ENCODE measurements around the gene CDC20. TPM values are rescaled to one million over a fixed set of nuclear protein-coding genes. Genes with fewer than 3 reads are reported as not detected.
"Not testable (repeated sequence)": the region's sequence is repeated elsewhere in the genome, so short reads cannot be mapped to it uniquely, and the experiment has no call there.

CDC20 gene
- total RNA-seq, 2 experiments from 2014 or later = 182 to 184 TPM

DNA sequence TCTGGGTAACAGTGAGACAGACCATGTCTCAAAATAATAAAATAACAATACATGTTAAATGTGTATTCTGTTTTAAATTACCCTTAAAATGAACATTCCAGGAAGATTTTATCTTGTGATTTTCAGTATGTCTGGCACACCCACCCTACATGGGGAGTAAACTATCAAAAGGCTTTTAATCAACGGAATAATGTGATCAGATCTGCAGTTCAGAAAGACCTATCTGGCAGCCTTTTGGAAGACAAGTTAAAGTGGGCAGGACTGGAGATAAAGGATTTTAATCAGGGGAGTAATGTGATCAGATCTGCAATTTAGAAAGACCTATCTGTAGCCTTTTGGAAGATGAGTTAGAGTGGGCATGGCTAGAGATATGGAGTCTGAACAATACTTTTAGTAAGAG, 20.7 kb downstream of the CDC20 start:
- no peaks in the 10 kb centered on the region for H3K9me3 Mint-ChIP-seq
- H3K27ac Mint-ChIP-seq = no peak overlapping the region
- no peaks in the 10 kb centered on the region for H3K27me3 Mint-ChIP-seq
- H3K4me3 Mint-ChIP-seq = no peak overlapping the region
- peaks cover 8% of the 10 kb centered on the region for H3K36me3 Mint-ChIP-seq
- DNase-seq = no peak
- peaks cover 13% of the 10 kb centered on the region for H3K4me1 Mint-ChIP-seq

DNA sequence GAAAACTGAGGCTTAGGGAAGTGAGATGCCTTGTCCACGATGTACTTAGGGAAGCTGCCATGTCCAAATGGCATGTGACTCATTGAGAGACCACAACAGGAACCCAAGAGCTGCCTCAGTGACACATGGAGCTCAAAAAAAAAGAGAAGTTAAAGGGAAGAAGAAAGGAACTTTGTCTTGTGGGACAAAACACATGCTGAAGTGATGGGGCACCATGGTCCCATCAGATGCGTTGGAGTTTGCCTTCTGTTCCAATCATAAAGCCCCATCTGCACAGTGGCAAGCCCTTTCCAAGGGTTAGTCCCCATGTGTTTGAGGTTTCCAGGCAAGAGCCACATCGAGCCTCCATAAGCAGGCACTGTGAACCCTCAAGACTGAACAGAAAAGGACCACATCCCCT, 22.8 kb downstream of the CDC20 start:
- no peak overlapping the region for H3K27ac Mint-ChIP-seq

DNA sequence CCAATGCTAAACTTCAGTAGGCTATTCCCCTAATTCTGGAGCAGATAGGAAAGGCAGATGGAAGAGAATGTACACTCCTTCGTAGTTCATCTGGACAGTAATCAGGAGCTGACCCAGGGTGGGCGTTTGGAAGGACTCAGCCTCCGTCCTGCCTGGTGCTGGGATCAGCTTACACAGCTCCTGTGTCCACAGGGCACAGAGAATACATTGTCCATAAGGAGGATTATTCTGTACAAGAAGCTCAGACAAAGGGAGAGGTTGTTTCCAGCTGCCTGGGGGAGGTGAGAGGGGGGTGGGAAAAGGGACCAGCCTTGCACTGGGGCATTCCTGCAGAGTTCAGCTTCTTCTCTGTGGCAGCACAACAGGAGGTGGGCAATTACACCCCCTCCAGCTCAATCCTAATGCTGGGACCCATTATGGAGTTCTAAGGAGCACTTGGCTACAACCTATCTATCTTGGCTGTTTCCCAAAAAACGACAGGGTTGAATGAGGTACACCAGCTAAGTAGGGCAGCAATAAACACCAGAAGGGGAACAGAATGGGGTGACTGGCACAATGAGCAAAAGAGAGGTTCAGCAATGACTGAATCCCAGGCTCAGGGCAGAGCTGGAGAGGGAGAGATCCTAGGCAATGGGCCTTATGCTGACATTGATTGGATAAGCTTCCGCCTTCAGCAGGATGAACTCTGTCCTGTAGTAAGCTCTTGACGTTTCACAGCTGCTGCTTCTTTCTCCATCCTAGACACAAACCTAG, 23.4 kb downstream of the CDC20 start:
- no peak for DNase-seq
- H3K4me3 Mint-ChIP-seq = no peak overlapping the region
- no peaks in the 10 kb centered on the region for H3K9me3 Mint-ChIP-seq
- H3K4me1 Mint-ChIP-seq = peaks cover 13% of the 10 kb centered on the region
- H3K27ac Mint-ChIP-seq = no peak overlapping the region
- no peaks in the 10 kb centered on the region for H3K27me3 Mint-ChIP-seq
- peaks cover 11% of the 10 kb centered on the region for H3K36me3 Mint-ChIP-seq

More for the DNA sequence above, 22.8 kb downstream of the CDC20 start:
- DNase-seq = no peak
- Mint-ChIP-seq H3K36me3 (peaks cover 11% of the 10 kb centered on the region), H3K4me1 (peaks cover 13% of the 10 kb centered on the region), H3K4me3 (no peak overlapping the region), H3K9me3 (no peaks in the 10 kb centered on the region), H3K27me3 (no peaks in the 10 kb centered on the region)

DNA sequence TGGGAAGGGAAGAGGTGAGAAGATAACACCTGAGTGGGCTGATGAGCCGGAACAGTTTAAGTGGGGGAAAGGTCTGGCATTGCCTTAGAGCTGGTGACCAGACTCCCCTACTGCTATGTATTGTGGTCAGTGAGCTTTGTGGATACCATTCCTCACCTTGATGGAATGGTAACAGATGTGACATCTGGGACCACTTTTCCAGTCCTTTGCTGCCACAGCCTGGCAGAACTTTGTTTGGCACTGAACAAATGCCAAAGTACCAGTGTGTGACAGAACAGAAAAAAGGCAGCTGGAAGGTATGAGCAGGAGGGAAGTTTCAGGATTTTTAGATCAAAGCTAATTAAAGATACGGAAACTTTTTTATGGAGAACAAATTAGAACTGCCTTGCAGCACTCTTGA, 24.7 kb downstream of the CDC20 start:
- Mint-ChIP-seq H3K27me3 (no peaks in the 10 kb centered on the region), H3K27ac (no peak overlapping the region), H3K4me3 (no peak overlapping the region), H3K36me3 (peaks cover 11% of the 10 kb centered on the region), H3K4me1 (peaks cover 20% of the 10 kb centered on the region), H3K9me3 (no peaks in the 10 kb centered on the region)
- no peak for DNase-seq

DNA sequence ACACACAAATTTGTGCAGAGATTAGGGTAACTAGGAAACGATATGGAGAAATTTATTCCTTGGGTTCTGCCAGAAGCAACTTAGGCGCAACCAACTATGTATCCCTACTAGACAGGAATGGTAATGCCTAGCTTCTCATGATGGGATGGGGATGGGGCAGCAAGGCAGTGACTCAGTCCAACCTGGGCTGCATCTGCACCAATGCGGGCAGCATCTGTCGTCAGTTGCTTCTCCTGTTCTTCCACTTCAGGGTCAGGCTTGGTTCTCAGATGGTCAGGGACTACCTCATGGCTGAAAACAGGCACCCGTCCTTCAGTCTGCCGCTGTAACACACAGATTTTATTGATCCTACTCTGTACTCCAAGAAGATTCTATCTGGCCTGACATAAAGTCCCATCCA, 27.9 kb downstream of the CDC20 start:
- H3K4me3 Mint-ChIP-seq = no peak overlapping the region
- peak overlapping the region; percentile 50 for H3K27ac Mint-ChIP-seq
- peaks cover 7% of the 10 kb centered on the region for H3K36me3 Mint-ChIP-seq
- DNase-seq = no peak
- no peaks in the 10 kb centered on the region for H3K27me3 Mint-ChIP-seq
- H3K4me1 Mint-ChIP-seq = peaks cover 25% of the 10 kb centered on the region
- H3K9me3 Mint-ChIP-seq = no peaks in the 10 kb centered on the region

DNA sequence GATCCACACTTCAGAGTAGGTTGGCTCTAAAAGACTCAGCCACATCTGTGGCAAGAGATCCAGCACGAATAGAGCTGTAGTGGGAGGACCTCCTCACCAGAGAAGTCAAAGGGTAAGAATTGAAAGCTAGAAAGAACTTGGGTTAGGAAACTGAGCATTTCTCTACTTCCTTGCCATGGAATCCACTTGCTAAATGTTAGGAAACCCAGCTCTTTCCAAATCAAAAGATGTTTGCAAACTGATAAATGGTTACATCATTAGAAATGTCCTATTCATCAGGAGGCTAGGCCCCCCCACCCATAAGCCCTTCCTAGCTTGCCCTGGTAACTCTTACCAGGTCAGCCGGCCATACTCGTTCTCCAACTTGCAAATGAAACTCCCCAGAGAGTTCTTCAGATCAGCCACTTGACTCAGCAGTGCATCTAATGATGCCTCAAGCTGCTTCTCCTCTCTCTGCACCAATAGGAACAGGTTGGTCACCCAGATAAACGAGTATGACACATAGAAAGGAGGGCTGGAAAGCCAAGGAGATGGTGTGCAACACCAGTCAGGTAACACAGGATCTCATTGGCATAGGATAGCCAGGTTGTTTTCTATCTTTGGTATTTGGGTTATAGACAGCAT, 29.3 kb downstream of the CDC20 start:
- peak overlapping the region; percentile 98 for H3K27ac Mint-ChIP-seq
- no peaks in the 10 kb centered on the region for H3K9me3 Mint-ChIP-seq
- peaks cover 24% of the 10 kb centered on the region for H3K4me1 Mint-ChIP-seq
- peak overlapping the region; percentile 100 for H3K4me3 Mint-ChIP-seq
- H3K27me3 Mint-ChIP-seq = no peaks in the 10 kb centered on the region
- peaks cover 7% of the 10 kb centered on the region for H3K36me3 Mint-ChIP-seq
- no peak for DNase-seq

DNA sequence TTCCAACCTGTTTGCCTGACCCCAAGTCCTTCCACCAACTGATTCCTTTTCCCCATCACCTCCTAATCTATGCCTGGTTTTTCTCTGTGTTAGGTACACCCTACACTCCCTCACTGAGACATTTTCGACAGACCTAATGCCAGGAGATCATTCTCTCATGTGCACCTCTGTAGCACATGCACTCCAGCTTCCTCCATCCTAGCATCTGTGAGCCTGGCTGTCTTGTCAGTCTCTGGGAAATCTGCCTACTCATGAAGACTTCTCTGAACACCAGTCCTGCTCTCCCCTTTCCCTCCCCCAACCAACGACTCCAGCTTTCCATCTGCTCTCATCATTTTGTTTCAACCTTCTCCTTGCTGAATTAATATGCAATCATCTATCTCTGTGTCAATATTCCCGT, 29.8 kb downstream of the CDC20 start:
- Mint-ChIP-seq H3K27me3 (no peaks in the 10 kb centered on the region), H3K4me1 (peaks cover 24% of the 10 kb centered on the region), H3K27ac (peak overlapping the region; percentile 98), H3K9me3 (no peaks in the 10 kb centered on the region), H3K36me3 (peaks cover 7% of the 10 kb centered on the region), H3K4me3 (peak overlapping the region; percentile 100)
- no peak for DNase-seq

DNA sequence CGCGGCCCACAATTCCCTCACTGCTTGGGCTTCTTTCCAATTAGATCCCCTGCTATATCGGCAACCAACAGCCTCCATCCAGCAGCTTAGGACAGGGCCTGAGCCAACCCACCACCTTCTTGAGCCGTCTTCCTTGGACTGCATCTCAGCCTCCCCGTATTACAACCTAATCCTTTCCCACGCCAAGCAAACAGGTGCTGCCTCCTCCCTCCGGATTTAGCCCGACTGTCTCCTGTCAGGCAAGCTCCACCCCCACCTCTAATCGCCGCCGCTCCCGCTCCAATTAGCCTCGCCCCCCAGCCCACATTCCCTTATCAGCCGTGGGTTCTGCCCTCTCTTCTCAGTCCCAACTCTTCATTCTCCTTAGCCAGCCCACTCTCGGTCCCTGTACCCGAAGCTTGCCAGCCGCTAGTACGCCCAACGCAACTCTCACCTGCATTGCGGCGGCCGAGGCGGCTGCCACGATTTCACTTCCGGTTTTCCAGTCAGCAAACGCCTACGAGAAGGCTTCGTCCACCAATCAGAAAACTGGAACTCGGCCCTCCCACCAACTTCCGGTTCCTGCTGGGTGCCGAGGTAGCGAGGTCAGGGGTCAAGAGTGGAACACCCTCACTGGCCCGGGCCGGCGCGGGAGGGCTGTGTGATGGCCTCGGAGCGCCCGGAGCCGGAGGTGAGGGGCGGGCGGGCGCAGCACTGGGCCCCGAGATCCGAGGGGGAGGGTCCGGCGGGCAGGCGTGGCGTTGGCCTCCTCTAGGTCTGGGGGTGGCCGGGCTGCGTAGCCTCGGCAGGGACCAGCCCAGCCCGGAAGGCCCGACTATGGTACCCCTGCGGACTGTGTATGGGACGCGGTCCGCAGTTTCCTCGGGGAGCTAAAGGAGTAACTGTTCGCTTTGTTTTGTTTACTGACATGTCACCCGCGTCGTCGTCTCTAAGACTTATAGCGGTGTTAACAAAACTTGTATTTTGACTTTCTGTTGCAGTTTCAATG, 30.8 kb downstream of the CDC20 start, which contains the start of the genes MED8 and SZT2:
MED8 (minus strand) TSS at position 475 of the 988 bp plus-strand sequence; CDS start at position 439, 36 bp downstream.
SZT2 (plus strand) TSS at position 574 of the 988 bp plus-strand sequence; CDS start at position 644, 70 bp downstream.
- H3K27me3 Mint-ChIP-seq = no peaks in the 10 kb centered on the region
- H3K27ac Mint-ChIP-seq = peak within 1 kb of the TSS; percentile 98
- peaks cover 7% of the 10 kb centered on the region for H3K36me3 Mint-ChIP-seq
- no peaks in the 10 kb centered on the region for H3K9me3 Mint-ChIP-seq
- peak within 1 kb of the TSS; percentile 100 for H3K4me3 Mint-ChIP-seq
- H3K4me1 Mint-ChIP-seq = peaks cover 27% of the 10 kb centered on the region
- DNase-seq = peak; percentile 90

DNA sequence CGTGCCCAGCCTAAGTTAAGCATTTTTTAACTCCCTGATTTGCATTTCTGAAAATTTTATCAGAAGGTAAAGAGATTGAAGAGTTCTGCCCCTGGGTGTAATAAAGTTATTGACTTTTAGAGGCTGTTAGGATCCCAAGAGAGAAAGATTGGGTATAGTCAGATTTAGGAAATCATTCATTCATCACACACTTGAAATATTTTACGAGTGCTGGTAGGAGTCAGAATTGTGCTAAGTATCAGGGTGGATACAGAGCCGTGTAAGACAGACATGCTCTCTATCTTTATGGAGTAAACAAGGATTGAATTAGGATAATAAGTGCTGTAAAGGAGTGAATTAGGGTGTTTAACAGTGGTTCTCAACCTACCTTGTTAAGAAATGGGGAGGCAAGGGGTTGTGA, 33.9 kb downstream of the CDC20 start:
- no peak overlapping the region for H3K27ac Mint-ChIP-seq

DNA sequence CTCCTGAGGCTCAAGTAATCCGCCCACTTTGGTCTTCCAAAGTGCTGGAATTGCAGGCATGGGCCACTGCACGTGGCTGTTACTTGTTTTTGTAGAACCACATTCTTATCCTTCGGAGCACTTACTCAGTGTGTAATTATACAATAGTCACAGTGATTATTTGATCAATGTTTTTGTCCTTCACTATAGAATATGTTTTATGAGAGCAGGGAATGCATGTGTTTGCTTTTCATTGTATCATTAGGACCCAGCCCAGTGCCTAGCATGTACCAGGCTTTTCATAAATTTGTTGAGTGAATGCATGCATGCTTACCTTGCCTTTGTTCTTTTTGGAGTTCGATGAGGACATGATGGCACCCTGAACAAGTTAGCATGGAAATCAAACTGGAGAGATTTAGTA, 36.7 kb downstream of the CDC20 start:
- H3K36me3 Mint-ChIP-seq = peaks cover 1% of the 10 kb centered on the region
- H3K27ac Mint-ChIP-seq = no peak overlapping the region
- no peak overlapping the region for H3K4me3 Mint-ChIP-seq
- no peaks in the 10 kb centered on the region for H3K27me3 Mint-ChIP-seq
- H3K4me1 Mint-ChIP-seq = peaks cover 12% of the 10 kb centered on the region
- no peaks in the 10 kb centered on the region for H3K9me3 Mint-ChIP-seq
- DNase-seq = no peak

More for the DNA sequence above, 33.9 kb downstream of the CDC20 start:
- Mint-ChIP-seq H3K4me3 (no peak overlapping the region), H3K27me3 (no peaks in the 10 kb centered on the region), H3K4me1 (peaks cover 26% of the 10 kb centered on the region), H3K9me3 (no peaks in the 10 kb centered on the region), H3K36me3 (peaks cover 4% of the 10 kb centered on the region)
- no peak for DNase-seq

DNA sequence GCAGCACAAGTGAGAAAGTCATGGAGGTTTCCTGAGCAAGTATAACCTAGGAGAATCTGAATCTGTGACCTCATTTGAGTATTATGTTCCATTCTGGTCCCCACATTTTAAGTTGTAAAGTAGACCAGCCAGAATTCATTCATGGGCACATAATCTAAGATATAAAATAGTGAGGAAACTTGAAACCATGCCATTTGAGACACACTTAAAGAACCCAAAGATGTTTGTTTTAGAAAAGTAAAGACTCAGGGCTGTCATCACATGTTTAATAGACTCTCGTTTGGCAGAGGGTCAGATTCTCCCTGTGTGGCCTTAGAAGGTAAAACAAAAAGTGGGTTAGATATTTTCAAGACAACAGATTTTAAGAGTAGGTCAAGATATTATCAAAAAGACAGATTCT, 37.3 kb downstream of the CDC20 start:
- Mint-ChIP-seq H3K27me3 (no peaks in the 10 kb centered on the region), H3K36me3 (peaks cover 1% of the 10 kb centered on the region), H3K4me1 (peaks cover 9% of the 10 kb centered on the region), H3K4me3 (no peak overlapping the region), H3K9me3 (no peaks in the 10 kb centered on the region), H3K27ac (no peak overlapping the region)
- no peak for DNase-seq

DNA sequence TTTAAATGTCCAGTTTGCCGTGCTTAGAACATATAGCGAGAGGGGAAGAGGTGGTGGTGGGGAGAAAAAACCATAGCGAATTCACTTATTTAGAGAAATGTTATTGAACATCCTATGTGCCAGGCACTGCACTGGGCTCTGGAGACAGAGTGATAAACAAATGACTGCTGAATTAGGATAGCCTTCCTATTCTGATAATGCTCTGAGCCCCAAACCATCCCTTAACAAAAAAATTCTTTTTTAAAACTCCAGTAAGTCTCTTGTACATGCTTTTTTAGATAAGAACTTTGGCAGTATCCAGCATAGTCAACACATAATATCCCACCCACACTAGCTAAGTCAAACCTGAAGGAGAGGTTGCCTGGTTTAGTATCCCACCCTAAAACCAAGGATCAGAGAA, 39.4 kb downstream of the CDC20 start:
- Mint-ChIP-seq H3K9me3 (no peaks in the 10 kb centered on the region), H3K27me3 (no peaks in the 10 kb centered on the region), H3K36me3 (peaks cover 2% of the 10 kb centered on the region), H3K27ac (no peak overlapping the region), H3K4me1 (peaks cover 8% of the 10 kb centered on the region), H3K4me3 (no peak overlapping the region)
- DNase-seq = no peak

DNA sequence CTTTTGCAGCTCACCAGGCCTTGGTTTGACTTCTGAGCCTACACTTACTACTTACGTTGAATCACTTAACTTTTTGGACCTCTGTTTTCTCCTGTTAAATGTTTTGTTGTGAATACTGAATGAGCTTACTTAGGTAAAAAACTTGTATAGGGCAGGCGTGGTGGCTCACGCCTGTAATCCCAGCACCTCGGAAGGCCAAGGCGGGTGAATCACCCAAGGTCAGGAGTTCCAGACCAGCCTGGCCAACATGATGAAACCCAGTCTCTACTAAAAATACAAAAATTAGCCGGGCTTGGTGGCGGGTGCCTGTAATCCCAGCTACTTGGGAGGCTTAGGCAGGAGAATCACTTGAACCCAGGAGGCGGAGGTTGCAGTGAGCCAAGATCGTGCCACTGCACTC, 41.7 kb downstream of the CDC20 start:
- H3K4me3 Mint-ChIP-seq, H3K27me3 Mint-ChIP-seq, H3K9me3 Mint-ChIP-seq, H3K4me1 Mint-ChIP-seq, DNase-seq: not testable (repeated sequence)
- Mint-ChIP-seq H3K27ac (peak overlapping the region; percentile 38), H3K36me3 (peaks cover 10% of the 10 kb centered on the region)

DNA sequence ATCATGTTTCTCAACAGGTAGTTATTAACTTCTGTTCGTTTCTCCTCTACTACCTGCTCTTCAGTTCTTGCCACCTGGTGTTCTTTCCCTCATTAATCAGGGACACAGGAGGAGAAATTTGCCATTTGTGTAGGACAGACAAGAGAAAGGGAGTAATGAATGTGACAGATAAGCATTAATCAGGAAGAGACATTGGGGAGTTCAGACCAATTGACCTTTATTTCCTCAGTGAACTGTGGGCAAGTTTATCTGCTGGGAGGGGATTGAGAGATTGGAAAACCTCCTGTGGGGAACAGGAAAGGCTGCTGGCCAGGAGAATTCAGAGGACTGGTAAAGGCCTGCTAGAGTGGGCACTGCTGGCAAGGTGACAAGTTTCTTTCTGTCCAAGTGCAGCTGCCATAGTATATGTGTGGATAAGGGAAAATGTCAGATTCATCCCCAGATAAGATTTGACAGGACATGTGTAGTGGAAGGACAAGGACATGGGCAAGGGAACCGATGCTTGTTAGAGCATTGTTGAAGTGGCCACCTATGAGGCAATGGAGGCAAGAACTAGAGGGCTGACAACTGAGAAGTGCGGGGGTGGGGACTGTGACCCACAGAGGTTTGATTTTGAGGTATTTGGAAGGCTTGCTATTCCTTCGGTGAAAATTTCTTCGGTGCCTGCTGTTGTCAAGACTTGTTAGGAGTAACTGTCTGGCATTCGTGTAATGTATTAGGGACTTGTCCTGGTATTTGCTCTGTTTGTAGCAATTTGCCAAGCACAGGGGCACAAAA, 43.5 kb downstream of the CDC20 start:
- Mint-ChIP-seq H3K4me1 (peaks cover 5% of the 10 kb centered on the region), H3K27me3 (no peaks in the 10 kb centered on the region), H3K36me3 (peaks cover 13% of the 10 kb centered on the region), H3K27ac (no peak overlapping the region), H3K4me3 (no peak overlapping the region), H3K9me3 (no peaks in the 10 kb centered on the region)
- no peak for DNase-seq

Measured in activated naive CD8-positive, alpha-beta T cell treated with anti-CD3 and anti-CD28 coated beads for 36 hours (primary cell).